HEK293 (cell line): Measurements from ENCODE around the gene MORF4L2.

Experiments used
- GLI4 ChIP-seq: fragments of 450-650 bp; formaldehyde crosslinking; IDR thresholded peaks from 2 replicates; pipeline ENCODE4 v1.5.1; 2016; ENCODE audit warnings: missing biosample characterization, missing genetic modification characterization
- HOXD13 ChIP-seq: sonication (generic); formaldehyde crosslinking; IDR thresholded peaks from 2 replicates; pipeline ENCODE4 v1.8.0; 2022; ENCODE audit warnings: missing genetic modification reagents, borderline replicate concordance
- IKZF3 ChIP-seq: fragments of 450-650 bp; IDR thresholded peaks from 2 replicates; pipeline ENCODE4 v1.5.0; 2018; ENCODE audit warnings: missing biosample characterization, mild to moderate bottlenecking, missing genetic modification characterization, moderate library complexity
- PRDM2 ChIP-seq: fragments of 450-650 bp; formaldehyde crosslinking; IDR thresholded peaks from 2 replicates; pipeline ENCODE4 v1.5.1; 2016; ENCODE audit warnings: missing biosample characterization, missing genetic modification characterization, borderline replicate concordance
- PRDM4 ChIP-seq: fragments of 450-650 bp; formaldehyde crosslinking; IDR thresholded peaks from 2 replicates; pipeline ENCODE4 v1.5.1; 2017; ENCODE audit warnings: missing biosample characterization, missing genetic modification characterization
- SCRT2 ChIP-seq: fragments of 450-650 bp; formaldehyde crosslinking; IDR thresholded peaks from 2 replicates; pipeline ENCODE4 v1.5.1; 2016; ENCODE audit warnings: missing biosample characterization, missing genetic modification characterization
- SP2 ChIP-seq: fragments of 450-650 bp; formaldehyde crosslinking; IDR thresholded peaks from 2 replicates; pipeline ENCODE4 v1.5.1; 2016; ENCODE audit warnings: missing biosample characterization, missing genetic modification characterization
- ZBTB10 ChIP-seq: fragments of 450-650 bp; formaldehyde crosslinking; IDR thresholded peaks from 2 replicates; pipeline ENCODE4 v1.5.1; 2016; ENCODE audit warnings: missing biosample characterization, missing genetic modification characterization
- ZFP3 ChIP-seq: fragments of 450-650 bp; formaldehyde crosslinking; IDR thresholded peaks from 2 replicates; pipeline ENCODE4 v1.5.1; 2016; ENCODE audit warnings: low read depth, missing biosample characterization, missing genetic modification characterization
- ZFP69B ChIP-seq: fragments of 450-650 bp; formaldehyde crosslinking; IDR thresholded peaks from 2 replicates; pipeline ENCODE4 v1.5.1; 2016; ENCODE audit warnings: missing biosample characterization, missing genetic modification characterization
- ZNF133 ChIP-seq: fragments of 450-650 bp; formaldehyde crosslinking; IDR thresholded peaks from 2 replicates; pipeline ENCODE4 v1.5.1; 2016; ENCODE audit warnings: missing biosample characterization, missing genetic modification characterization
- ZNF449 ChIP-seq: fragments of 450-650 bp; formaldehyde crosslinking; IDR thresholded peaks from 2 replicates; pipeline ENCODE4 v1.5.1; 2017; ENCODE audit warnings: missing biosample characterization, mild to moderate bottlenecking, missing genetic modification characterization, moderate library complexity
- ZNF510 ChIP-seq: fragments of 450-650 bp; formaldehyde crosslinking; IDR thresholded peaks from 2 replicates; pipeline ENCODE4 v1.5.1; 2018; ENCODE audit warnings: mild to moderate bottlenecking, missing genetic modification characterization, missing biosample characterization; ENCODE audit not compliant: insufficient replicate concordance
- ZNF513 ChIP-seq: fragments of 450-650 bp; IDR thresholded peaks from 2 replicates; pipeline ENCODE4 v1.5.1; 2018; ENCODE audit warnings: missing biosample characterization, missing genetic modification characterization
- ZNF518A ChIP-seq: fragments of 450-650 bp; formaldehyde crosslinking; conservative IDR thresholded peaks from 2 replicates; pipeline ENCODE4 v1.5.1; 2016; ENCODE audit warnings: low read depth, missing biosample characterization, missing genetic modification characterization
- ZNF843 ChIP-seq: fragments of 450-650 bp; formaldehyde crosslinking; IDR thresholded peaks from 2 replicates; pipeline ENCODE4 v1.5.1; 2016; ENCODE audit warnings: missing biosample characterization, missing genetic modification characterization

MORF4L2 gene

GRCh38 chrX:103687073-103687695 lies 685 bp upstream of the MORF4L2 start (continued):
- TF ChIP-seq SCRT2 (tag by site-specific recombination) (no peak), SP2 (tag by site-specific recombination) (no peak), ZFP3 (tag by site-specific recombination) (no peak), ZBTB10 (tag by site-specific recombination) (no peak), ZNF133 (tag by site-specific recombination) (no peak), GLI4 (0 out of 2 replicates have a peak, but pooled peaks have one; percentile 36), HOXD13 (CRISPR knock-in tag) (no peak), PRDM4 (tag by site-specific recombination) (peak; percentile 32; the same call in 1 of the 2 replicates), ZNF843 (tag by site-specific recombination) (peak; percentile 39), ZFP69B (peak; percentile 45; the same call in 1 of the 2 replicates), ZNF510 (no peak), ZNF518A (tag by site-specific recombination) (peak; percentile 62; the same call in 1 of the 2 replicates), ZNF513 (no peak), ZNF449 (no peak), PRDM2 (tag by site-specific recombination) (no peak), IKZF3 (tag by site-specific recombination) (peak; percentile 57)
